H9 (cell line): ENCODE data around the gene IRX4. TPM values are rescaled to one million over a fixed set of nuclear protein-coding genes. Genes with fewer than 3 reads are reported as not detected.

Source experiments
- DNase-seq: peaks from one replicate; pipeline ENCODE4 v3.0.0-alpha.2; 2017
- H2AFZ ChIP-seq: one replicate; pipeline ENCODE4 v1.6.1; 2013; ENCODE audit warnings: mild to moderate bottlenecking, low read length, control low read depth, moderate library complexity
- H2AK5ac ChIP-seq: 2 replicates; pipeline ENCODE4 v1.6.1; 2013; ENCODE audit warnings: low read length, control low read depth, mixed read lengths; ENCODE audit not compliant: insufficient read length
- H2BK120ac ChIP-seq: one replicate; pipeline ENCODE4 v1.6.1; 2013; ENCODE audit warnings: low read depth, mild to moderate bottlenecking, low read length, control low read depth, inconsistent platforms; ENCODE audit not compliant: poor library complexity, severe bottlenecking
- H2BK12ac ChIP-seq: 2 replicates; pipeline ENCODE4 v1.6.1; 2013; ENCODE audit warnings: low read length, control low read depth, mixed read lengths, low read depth; ENCODE audit not compliant: insufficient read length
- H2BK15ac ChIP-seq: 2 replicates; pipeline ENCODE4 v1.6.1; 2013; ENCODE audit warnings: low read depth, low read length, control low read depth
- H2BK20ac ChIP-seq: one replicate; pipeline ENCODE4 v1.6.1; 2013; ENCODE audit warnings: low read depth, mild to moderate bottlenecking, low read length, control low read depth, inconsistent platforms; ENCODE audit not compliant: poor library complexity, severe bottlenecking
- H2BK5ac ChIP-seq: 2 replicates; pipeline ENCODE4 v1.6.1; 2013; ENCODE audit warnings: low read length, control low read depth, mixed read lengths; ENCODE audit not compliant: insufficient read length
- H3K14ac ChIP-seq: 2 replicates; pipeline ENCODE4 v1.6.1; 2013; ENCODE audit warnings: low read length, control low read depth; ENCODE audit not compliant: insufficient read depth
- H3K18ac ChIP-seq: 2 replicates; pipeline ENCODE4 v1.6.1; 2013; ENCODE audit warnings: low read depth, mild to moderate bottlenecking, mixed read lengths, low read length, control low read depth; ENCODE audit not compliant: insufficient read length
- H3K23ac ChIP-seq: 2 replicates; pipeline ENCODE4 v1.6.1; 2013; ENCODE audit warnings: low read length, control low read depth, mixed read lengths, low read depth; ENCODE audit not compliant: insufficient read length
- H3K23me2 ChIP-seq: 2 replicates; pipeline ENCODE4 v1.6.1; 2013; ENCODE audit warnings: low read depth, mild to moderate bottlenecking, mixed read lengths, low read length, control low read depth; ENCODE audit not compliant: insufficient read length, poor library complexity, severe bottlenecking
- H3K27ac ChIP-seq: 2 replicates; pipeline ENCODE4 v1.5.1; 2013; ENCODE audit warnings: low read length, control low read depth, mixed read lengths, low read depth; ENCODE audit not compliant: insufficient read length
- H3K27me3 ChIP-seq: 2 replicates; pipeline ENCODE4 v1.6.1; 2013; ENCODE audit warnings: low read length, control low read depth, inconsistent platforms; ENCODE audit not compliant: insufficient read depth
- H3K4ac ChIP-seq: 2 replicates; pipeline ENCODE4 v1.6.1; 2013; ENCODE audit warnings: low read depth, mild to moderate bottlenecking, control low read depth, inconsistent platforms, low read length, moderate library complexity
- H3K4me1 ChIP-seq: 2 replicates; pipeline ENCODE4 v1.6.1; 2013; ENCODE audit warnings: low read length, control low read depth, inconsistent platforms; ENCODE audit not compliant: insufficient read depth
- H3K4me2 ChIP-seq: 2 replicates; pipeline ENCODE4 v1.6.1; 2013; ENCODE audit warnings: low read length, control low read depth, mixed read lengths; ENCODE audit not compliant: insufficient read length, insufficient read depth
- H3K56ac ChIP-seq: 2 replicates; pipeline ENCODE4 v1.6.1; 2013; ENCODE audit warnings: low read depth, mild to moderate bottlenecking, mixed read lengths, low read length, control low read depth; ENCODE audit not compliant: insufficient read length
- H3K79me1 ChIP-seq: 2 replicates; pipeline ENCODE4 v1.6.1; 2013; ENCODE audit warnings: low read depth, mild to moderate bottlenecking, moderate library complexity, low read length, control low read depth, inconsistent platforms; ENCODE audit not compliant: insufficient read depth, poor library complexity, severe bottlenecking
- H3K79me2 ChIP-seq: 2 replicates; pipeline ENCODE4 v1.6.1; 2013; ENCODE audit warnings: low read length, control low read depth, inconsistent platforms; ENCODE audit not compliant: insufficient read depth
- H3K9ac ChIP-seq: 2 replicates; pipeline ENCODE4 v1.6.1; 2013; ENCODE audit warnings: low read length, control low read depth, mixed read lengths; ENCODE audit not compliant: insufficient read length; ENCODE audit errors: extremely low read depth
- H3K9me3 ChIP-seq: one replicate; pipeline ENCODE4 v1.6.1; 2013; ENCODE audit warnings: low read depth, low read length, inconsistent platforms; ENCODE audit not compliant: control insufficient read depth
- H3T11ph ChIP-seq: one replicate; pipeline ENCODE4 v1.6.1; 2013; ENCODE audit warnings: mild to moderate bottlenecking, low read length, control low read depth, inconsistent platforms
- H4K20me1 ChIP-seq: one replicate; pipeline ENCODE4 v1.6.1; 2013; ENCODE audit not compliant: control insufficient read depth, insufficient read length, insufficient read depth
- H4K5ac ChIP-seq: 2 replicates; pipeline ENCODE4 v1.6.1; 2013; ENCODE audit warnings: low read depth, mild to moderate bottlenecking, mixed read lengths, low read length, control low read depth; ENCODE audit not compliant: insufficient read length
- H4K8ac ChIP-seq: replicated peaks from 2 replicates; pipeline ENCODE4 v1.6.1; 2013; ENCODE audit warnings: low read length, control low read depth, mixed read lengths, low read depth; ENCODE audit not compliant: insufficient read length
- H4K91ac ChIP-seq: 2 replicates; pipeline ENCODE4 v1.6.1; 2013; ENCODE audit warnings: low read depth, mild to moderate bottlenecking, moderate library complexity, mixed read lengths, low read length, control low read depth; ENCODE audit not compliant: insufficient read length
- H3K27ac Mint-ChIP-seq, 3 experiments: 2 replicates in 2 of 3; 3 replicates in 1 of 3; pipeline ENCODE4 v1.8.0; 2020 to 2021; ENCODE audit warnings: mixed read lengths in 3 of 3, mild to moderate bottlenecking in 1 of 3, moderate library complexity in 1 of 3
- H3K27me3 Mint-ChIP-seq: 2 replicates; pipeline ENCODE4 v1.8.0; 2021; ENCODE audit warnings: low read depth, mild to moderate bottlenecking, moderate library complexity, mixed read lengths
- H3K36me3 Mint-ChIP-seq, 3 experiments: 2 replicates in 2 of 3; 3 replicates in 1 of 3; pipeline ENCODE4 v1.8.0; 2020 to 2021; ENCODE audit warnings: low read depth in 3 of 3, mixed read lengths in 3 of 3; ENCODE audit not compliant: insufficient read depth in 1 of 3
- H3K4me1 Mint-ChIP-seq, 2 experiments: 2 replicates each; pipeline ENCODE4 v1.8.0; 2020; ENCODE audit warnings: mixed read lengths in 2 of 2
- H3K4me3 Mint-ChIP-seq, 2 experiments: 2 replicates in 1 of 2; 3 replicates in 1 of 2; pipeline ENCODE4 v1.8.0; 2020 to 2021; ENCODE audit warnings: mild to moderate bottlenecking in 2 of 2, mixed read lengths in 2 of 2, moderate library complexity in 1 of 2
- H3K9me3 Mint-ChIP-seq, 2 experiments: 2 replicates in 1 of 2; 3 replicates in 1 of 2; pipeline ENCODE4 v1.8.0; 2020; ENCODE audit warnings: mild to moderate bottlenecking in 2 of 2, mixed read lengths in 2 of 2, moderate library complexity in 1 of 2
- WGBS: extraction: QIAGEN DNeasy Blood & Tissue Kit; methylation state at CpG from one replicate; pipeline ENCODE4 v1.1.7; 2013; ENCODE audit warnings: missing lambda C conversion rate, low lambda C conversion rate, mixed read lengths; ENCODE audit not compliant: insufficient read length; ENCODE audit errors: extremely low coverage; 5-methylcytosine and 5-hydroxymethylcytosine counted together
- total RNA-seq: library from RNA; stranded (reverse); gene quantifications from 2 replicates; pipeline ENCODE4 v1.2.1, GENCODE V29; 2021
- TF ChIP-seq, protein P1 (sequence below): fragments of 200-600 bp; sonication (generic); conservative IDR thresholded peaks from 3 replicates; pipeline ENCODE4 v1.8.0; 2021; ENCODE audit warnings: antibody characterized with exemption, mild to moderate bottlenecking

IRX4 gene
- total RNA-seq, 1 experiment from 2014 or later: 3.2 TPM

DNA sequence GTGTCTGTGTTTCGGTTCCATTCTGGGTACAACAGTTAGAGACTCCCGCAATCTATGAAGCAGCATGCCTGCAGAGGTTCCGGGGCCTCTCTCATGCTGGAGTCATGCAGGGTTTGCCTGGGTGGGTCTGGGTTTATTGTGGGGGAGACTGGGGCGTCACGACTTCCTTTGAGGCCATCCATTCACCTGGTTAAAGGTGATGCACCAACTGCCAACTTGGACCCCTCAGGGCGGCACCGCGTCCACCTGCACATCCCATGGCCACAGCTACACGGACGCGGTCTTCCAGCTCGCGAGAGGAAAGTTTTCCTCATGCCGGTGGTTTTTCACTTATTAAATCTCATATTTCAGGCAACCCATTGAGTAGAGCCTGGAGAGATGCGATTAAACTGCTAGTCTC, 30.9 kb upstream of the IRX4 start:
- Mint-ChIP-seq H3K4me1 (no peaks in the 10 kb centered on the region), H3K36me3 (no peaks in the 10 kb centered on the region), H3K27ac (no peak overlapping the region), H3K9me3 (no peaks in the 10 kb centered on the region; a peak in 2 of 5 replicates), H3K27me3 (no peaks in the 10 kb centered on the region; the same call in 1 of the 2 replicates), H3K4me3 (no peak overlapping the region)
- H3T11ph ChIP-seq: no peak overlapping the region
- H3K23me2 ChIP-seq: no peaks in the 10 kb centered on the region
- H4K20me1 ChIP-seq: no peaks in the 10 kb centered on the region
- H3K4ac ChIP-seq: no peak overlapping the region
- no peak overlapping the region for H2BK15ac ChIP-seq
- no peak overlapping the region for H3K27ac ChIP-seq
- no peak overlapping the region for H3K14ac ChIP-seq
- no peak overlapping the region for H2BK12ac ChIP-seq
- no peak overlapping the region for H3K23ac ChIP-seq
- no peak for DNase-seq
- H4K5ac ChIP-seq: no peak overlapping the region
- no peak overlapping the region for H3K18ac ChIP-seq
- H4K8ac ChIP-seq: no peak overlapping the region
- H4K91ac ChIP-seq: no peak overlapping the region
- H3K4me1 ChIP-seq: no peaks in the 10 kb centered on the region
- TF ChIP-seq, protein P1, sequence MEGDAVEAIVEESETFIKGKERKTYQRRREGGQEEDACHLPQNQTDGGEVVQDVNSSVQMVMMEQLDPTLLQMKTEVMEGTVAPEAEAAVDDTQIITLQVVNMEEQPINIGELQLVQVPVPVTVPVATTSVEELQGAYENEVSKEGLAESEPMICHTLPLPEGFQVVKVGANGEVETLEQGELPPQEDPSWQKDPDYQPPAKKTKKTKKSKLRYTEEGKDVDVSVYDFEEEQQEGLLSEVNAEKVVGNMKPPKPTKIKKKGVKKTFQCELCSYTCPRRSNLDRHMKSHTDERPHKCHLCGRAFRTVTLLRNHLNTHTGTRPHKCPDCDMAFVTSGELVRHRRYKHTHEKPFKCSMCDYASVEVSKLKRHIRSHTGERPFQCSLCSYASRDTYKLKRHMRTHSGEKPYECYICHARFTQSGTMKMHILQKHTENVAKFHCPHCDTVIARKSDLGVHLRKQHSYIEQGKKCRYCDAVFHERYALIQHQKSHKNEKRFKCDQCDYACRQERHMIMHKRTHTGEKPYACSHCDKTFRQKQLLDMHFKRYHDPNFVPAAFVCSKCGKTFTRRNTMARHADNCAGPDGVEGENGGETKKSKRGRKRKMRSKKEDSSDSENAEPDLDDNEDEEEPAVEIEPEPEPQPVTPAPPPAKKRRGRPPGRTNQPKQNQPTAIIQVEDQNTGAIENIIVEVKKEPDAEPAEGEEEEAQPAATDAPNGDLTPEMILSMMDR: no peak
- no peak overlapping the region for H2BK120ac ChIP-seq
- no peak overlapping the region for H3K4me2 ChIP-seq
- H2BK5ac ChIP-seq: no peak overlapping the region
- H3K27me3 ChIP-seq: no peaks in the 10 kb centered on the region
- no CpG with 5 or more reads among the region's 15 CpGs for WGBS
- no peaks in the 10 kb centered on the region for H3K79me1 ChIP-seq
- no peaks in the 10 kb centered on the region for H3K79me2 ChIP-seq
- H3K9me3 ChIP-seq: no peaks in the 10 kb centered on the region
- no peak overlapping the region for H2AK5ac ChIP-seq
- no peak overlapping the region for H3K56ac ChIP-seq
- H2AFZ ChIP-seq: no peak overlapping the region
- no peak overlapping the region for H2BK20ac ChIP-seq
- no peak overlapping the region for H3K9ac ChIP-seq
